Sigmoid colon (tissue), 7 donors: ENCODE measurements around the gene PGM1. TPM values are rescaled to one million over a fixed set of nuclear protein-coding genes. Genes with fewer than 3 reads are reported as not detected.
A peak's percentile ranks its signal among the peaks of the same experiment; 100 is the strongest.

Source experiments
- DNase-seq: peaks from one replicate; pipeline ENCODE4 v3.0.0-alpha.2; 2019
- H3K27ac ChIP-seq, 4 donors: fragments of 200-600 bp; sonication (generic); one replicate each; pipeline ENCODE4 v1.5.1; 2016 to 2019; ENCODE audit warnings: mild to moderate bottlenecking in 1 of 4
- H3K27me3 ChIP-seq, 3 donors: fragments of 200-600 bp; sonication (generic); one replicate each; pipeline ENCODE4 v1.5.1; 2019; ENCODE audit warnings: mild to moderate bottlenecking in 1 of 3
- H3K36me3 ChIP-seq, 4 donors: fragments of 200-600 bp; sonication (generic); one replicate each; pipeline ENCODE4 v1.5.1; 2016 to 2019
- H3K4me1 ChIP-seq, 4 donors: fragments of 200-600 bp; sonication (generic); one replicate each; pipeline ENCODE4 v1.5.1; 2017 to 2019
- H3K4me3 ChIP-seq, 4 donors: fragments of 200-600 bp; sonication (generic); one replicate each; pipeline ENCODE4 v1.5.1; 2017 to 2019; ENCODE audit warnings: mild to moderate bottlenecking in 2 of 4, moderate library complexity in 1 of 4
- H3K9me3 ChIP-seq, 4 donors: fragments of 200-600 bp in 3 of 4; sonication (generic) in 3 of 4; one replicate each; pipeline versions ENCODE4 v1.5.1 to v1.6.1; 2013 to 2019
- CTCF ChIP-seq, 4 experiments: fragments of 450-650 bp in 3 of 4; fragments of 200-600 bp in 1 of 4; IDR thresholded peaks; one replicate each; pipeline ENCODE4 v1.5.1; 2016 to 2019; ENCODE audit warnings: antibody characterized with exemption in 4 of 4, mild to moderate bottlenecking in 3 of 4, moderate library complexity in 2 of 4
- EP300 ChIP-seq, 4 donors: sonication (generic); formaldehyde crosslinking; IDR thresholded peaks; one replicate each; pipeline ENCODE4 v1.6.1; 2017; ENCODE audit warnings: antibody characterized with exemption in 4 of 4
- POLR2A ChIP-seq, 2 donors: fragments of 450-650 bp; IDR thresholded peaks; one replicate each; pipeline ENCODE4 v1.6.1; 2016; ENCODE audit warnings: antibody characterized with exemption in 2 of 2, mild to moderate bottlenecking in 2 of 2, moderate library complexity in 2 of 2
- POLR2AphosphoS5 ChIP-seq, 4 donors: sonication (generic); formaldehyde crosslinking; IDR thresholded peaks; one replicate each; pipeline ENCODE4 v1.6.1; 2017; ENCODE audit warnings: antibody characterized with exemption in 4 of 4
- WGBS, 2 donors: extraction: QIAGEN DNeasy Blood & Tissue Kit; methylation state at CpG; one replicate each; pipeline ENCODE4 v1.1.7; 2013; 5-methylcytosine and 5-hydroxymethylcytosine counted together
- intact Hi-C: fragments of 100-400 bp; cut with DNase I; formaldehyde crosslinking; loops from one replicate; pipeline ENCODE4 v1.15.1; 2023
- polyA plus RNA-seq, 3 donors: library from polyadenylated mRNA; stranded (reverse); fragments of 200-250 nt; gene quantifications; one replicate each; pipeline ENCODE4 v1.2.3, GENCODE V29; 2013
- total RNA-seq, 4 donors: library from RNA; depleted of rRNA; stranded (reverse); fragments of >200 nt; gene quantifications; one replicate each; pipeline ENCODE4 v1.1.0, GENCODE V29; 2016
- donor health status: healthy with polysubstance abuse.
- donor health status: Bipolar disorder and iron deficiency.
- donor health status: healthy.

PGM1 gene
- total and polyA plus RNA-seq, 7 donors = 36.1 to 59.6 (median 53.5) TPM

DNA sequence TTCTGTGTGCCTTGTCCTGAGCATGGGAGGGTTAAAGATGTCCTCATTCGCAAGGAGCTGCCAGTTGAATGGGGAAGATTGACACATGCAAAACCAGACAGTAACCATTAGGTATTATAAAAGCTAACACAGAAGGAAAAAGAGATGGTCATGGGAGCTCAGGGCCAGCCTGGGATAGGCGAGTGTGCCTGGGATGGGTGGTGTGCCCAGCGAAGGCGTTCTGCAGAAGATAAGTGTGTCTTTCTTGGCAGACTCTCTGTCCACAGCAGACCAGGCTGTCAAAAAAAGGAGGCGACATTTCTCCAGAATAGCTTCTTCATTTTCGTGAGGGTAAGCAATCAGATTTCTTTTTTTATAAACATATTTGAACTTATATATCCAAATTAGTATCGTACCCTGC lies 14.1 kb downstream of the PGM1 start:
- TF ChIP-seq POLR2A (IDR thresholded peaks at IDR 0.05) (no peak), CTCF (IDR thresholded peaks at IDR 0.05) (no peak), POLR2AphosphoS5 (IDR thresholded peaks at IDR 0.05) (no peak), EP300 (IDR thresholded peaks at IDR 0.05) (no peak)
- Histone ChIP-seq H3K4me3 (no peak overlapping the region), H3K36me3 (no peaks in the 10 kb centered on the region), H3K4me1 (no peaks in the 10 kb centered on the region), H3K9me3 (no peaks in the 10 kb centered on the region), H3K27ac (no peak overlapping the region), H3K27me3 (no peaks in the 10 kb centered on the region)
- DNase-seq = no peak
- intact Hi-C loops = no loop called here
- 97% methylated on average over 7 of the region's 7 CpGs for WGBS, 2 donors

DNA sequence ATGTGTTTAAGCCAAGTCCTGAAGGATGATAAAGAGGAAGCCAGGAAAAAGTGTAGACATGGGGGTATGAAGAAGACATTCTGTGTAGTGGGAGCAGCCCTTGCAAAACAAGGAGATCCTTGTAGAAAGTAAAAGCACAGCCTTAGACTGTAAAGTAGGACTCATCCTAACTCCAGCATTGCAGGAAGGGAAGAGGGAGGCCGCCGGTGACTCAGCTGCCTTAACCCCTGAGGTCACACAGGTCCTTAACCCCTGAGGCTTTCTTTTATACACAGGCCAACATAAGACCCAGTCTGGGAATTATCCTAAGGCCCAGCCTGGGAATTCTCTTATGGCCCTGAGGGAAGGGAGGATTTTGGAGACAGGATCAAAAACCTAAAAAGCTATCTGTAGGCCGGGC lies 18.0 kb downstream of the PGM1 start:
- TF ChIP-seq EP300 (IDR thresholded peaks at IDR 0.05) (no peak), POLR2AphosphoS5 (IDR thresholded peaks at IDR 0.05) (no peak), POLR2A (IDR thresholded peaks at IDR 0.05) (no peak), CTCF (IDR thresholded peaks at IDR 0.05) (no peak)
- WGBS, 2 donors = 88% methylated on average over 3 of the region's 3 CpGs
- DNase-seq = no peak
- Histone ChIP-seq H3K27me3 (no peaks in the 10 kb centered on the region), H3K9me3 (no peaks in the 10 kb centered on the region), H3K4me3 (no peak overlapping the region), H3K36me3 (no peaks in the 10 kb centered on the region), H3K27ac (no peak overlapping the region), H3K4me1 (peaks cover 0 to 4% (median 2%) of the 10 kb centered on the region in 4 donors)
- intact Hi-C loops = no loop called here

GRCh38 chr1:63612564-63612963 lies 19.4 kb downstream of the PGM1 start:
- TF ChIP-seq POLR2AphosphoS5 (IDR thresholded peaks at IDR 0.05) = no peak
- TF ChIP-seq POLR2A (IDR thresholded peaks at IDR 0.05) = no peak
- no peak for TF ChIP-seq CTCF (IDR thresholded peaks at IDR 0.05)
- no peak for TF ChIP-seq EP300 (IDR thresholded peaks at IDR 0.05)
- H3K4me3 ChIP-seq = no peak overlapping the region
- no peaks in the 10 kb centered on the region for H3K36me3 ChIP-seq
- intact Hi-C loops = no loop called here
- WGBS, 2 donors = 71 to 92% methylated on average over 4 of the region's 4 CpGs
- peaks cover 0 to 5% (median 2%) of the 10 kb centered on the region in 4 donors for H3K4me1 ChIP-seq
- no peaks in the 10 kb centered on the region for H3K27me3 ChIP-seq
- H3K9me3 ChIP-seq = no peaks in the 10 kb centered on the region
- H3K27ac ChIP-seq = no peak overlapping the region
- DNase-seq = no peak

DNA sequence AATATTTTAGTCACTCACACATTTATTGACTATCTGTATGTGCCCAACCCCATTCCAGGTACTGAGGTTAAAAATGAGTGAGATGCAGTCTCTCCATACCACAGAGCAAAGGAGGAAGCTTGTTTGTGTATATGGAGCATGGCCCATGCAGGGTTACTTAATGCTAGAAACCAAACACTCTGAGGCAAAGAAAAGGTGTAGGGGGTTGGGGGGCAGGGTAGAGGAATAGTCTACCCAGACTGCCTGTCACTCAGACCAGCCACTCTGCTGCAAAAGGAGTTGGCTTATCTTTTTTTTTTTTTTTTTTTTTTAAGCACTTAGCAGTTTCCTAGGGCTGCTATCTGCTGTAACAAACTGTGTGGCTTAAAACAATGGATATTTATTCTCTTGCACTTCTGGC lies 19.8 kb downstream of the PGM1 start:
- intact Hi-C loops = no loop called here
- peaks cover 0 to 7% (median 2%) of the 10 kb centered on the region in 4 donors for H3K4me1 ChIP-seq
- no peaks in the 10 kb centered on the region for H3K9me3 ChIP-seq
- TF ChIP-seq POLR2A (IDR thresholded peaks at IDR 0.05) (no peak), EP300 (IDR thresholded peaks at IDR 0.05) (no peak)
- H3K27ac ChIP-seq = no peak overlapping the region
- no peaks in the 10 kb centered on the region for H3K27me3 ChIP-seq
- no peaks in the 10 kb centered on the region for H3K36me3 ChIP-seq
- no peak for DNase-seq
- H3K4me3 ChIP-seq = no peak overlapping the region

DNA sequence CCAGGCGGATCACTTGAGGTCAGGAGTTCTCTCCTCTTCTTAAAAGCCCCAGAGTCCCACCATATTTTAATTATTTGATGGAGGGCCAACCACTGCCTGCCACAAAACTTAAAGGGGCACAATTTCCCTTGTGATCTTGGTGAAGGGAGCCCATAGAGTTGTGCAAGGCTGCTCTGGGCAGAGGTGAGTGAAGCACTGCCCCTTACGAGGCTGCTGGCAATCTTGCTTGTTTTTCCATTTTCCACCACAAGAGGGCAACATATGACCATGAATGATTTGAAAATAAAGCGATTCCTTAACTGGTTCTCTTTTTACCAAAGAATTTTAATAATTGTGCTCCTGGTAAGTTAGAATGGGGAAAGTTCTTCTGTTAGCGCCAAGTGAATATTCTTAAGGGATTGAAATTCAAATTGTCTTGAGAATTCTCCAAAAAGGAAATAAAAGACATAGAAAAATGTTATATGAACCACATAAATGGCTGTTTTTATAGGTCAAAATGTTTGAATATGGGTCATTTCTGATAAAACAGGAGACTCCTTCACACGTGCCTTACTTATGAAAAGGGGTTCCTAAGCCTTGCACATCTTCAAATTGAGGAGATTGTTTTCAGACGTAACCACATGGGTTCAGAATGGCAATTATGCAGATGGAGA lies 22.7 kb downstream of the PGM1 start:
- TF ChIP-seq CTCF (IDR thresholded peaks at IDR 0.05) (peak; percentile 48 to 77 (median 72)), POLR2A (IDR thresholded peaks at IDR 0.05) (no peak), POLR2AphosphoS5 (IDR thresholded peaks at IDR 0.05) (peak in 1 of 4 donors; percentile 11)
- peak; percentile 73 for DNase-seq
- intact Hi-C loops = loop anchor here (1.0 to 5.0 kb wide), 5 partner anchors 56 to 627 kb away; partner anchors contain the start of gene ROR1
- H3K27me3 ChIP-seq = no peaks in the 10 kb centered on the region
- H3K27ac ChIP-seq = no peak overlapping the region
- no peak overlapping the region for H3K4me3 ChIP-seq
- peaks cover 0 to 17% (median 4%) of the 10 kb centered on the region in 4 donors for H3K4me1 ChIP-seq
- no peaks in the 10 kb centered on the region for H3K9me3 ChIP-seq
- no peaks in the 10 kb centered on the region for H3K36me3 ChIP-seq
- 36 to 42% methylated on average over 6 of the region's 6 CpGs for WGBS, 2 donors
